Parathyroid adenoma (tissue), 2 donors: ENCODE measurements around the gene UFSP2.

Source experiments
- H2AFZ ChIP-seq: fragments of 300-600 bp; sonication (generic); one replicate; pipeline ENCODE4 v1.7.0; 2017; ENCODE audit warnings: antibody characterized with exemption, mild to moderate bottlenecking
- H3K27ac ChIP-seq: fragments of 300-600 bp; sonication (generic); one replicate; pipeline ENCODE4 v1.7.0; 2017
- H3K27me3 ChIP-seq: fragments of 300-600 bp; sonication (generic); one replicate; pipeline ENCODE4 v1.7.0; 2017; ENCODE audit warnings: low read length; ENCODE audit not compliant: control insufficient read depth, insufficient read depth
- H3K36me3 ChIP-seq: fragments of 300-600 bp; sonication (generic); one replicate; pipeline ENCODE4 v1.7.0; 2017; ENCODE audit warnings: low read length; ENCODE audit not compliant: control insufficient read depth, insufficient read depth
- H3K4me1 ChIP-seq: fragments of 300-600 bp; sonication (generic); one replicate; pipeline ENCODE4 v1.7.0; 2017; ENCODE audit warnings: control low read depth
- H3K4me2 ChIP-seq: fragments of 300-600 bp; sonication (generic); one replicate; pipeline ENCODE4 v1.7.0; 2017; ENCODE audit warnings: low read length
- H3K4me3 ChIP-seq: fragments of 300-600 bp; sonication (generic); one replicate; pipeline ENCODE4 v1.7.0; 2017; ENCODE audit warnings: low read depth, low read length
- H3K79me2 ChIP-seq: fragments of 300-600 bp; sonication (generic); one replicate; pipeline ENCODE4 v1.7.0; 2017; ENCODE audit warnings: control low read depth
- H3K9ac ChIP-seq: fragments of 300-600 bp; sonication (generic); one replicate; pipeline ENCODE4 v1.7.0; 2017; ENCODE audit warnings: mild to moderate bottlenecking
- H3K9me3 ChIP-seq: fragments of 300-600 bp; sonication (generic); one replicate; pipeline ENCODE4 v1.7.0; 2017; ENCODE audit warnings: low read length; ENCODE audit not compliant: control insufficient read depth
- TF ChIP-seq, protein P1 (sequence below): fragments of 300-600 bp; sonication (generic); IDR thresholded peaks from one replicate; pipeline ENCODE4 v1.7.0; 2017; ENCODE audit warnings: antibody characterized with exemption, mild to moderate bottlenecking
- donor health status: primary hyperparathyroidism.

The UFSP2 gene

DNA sequence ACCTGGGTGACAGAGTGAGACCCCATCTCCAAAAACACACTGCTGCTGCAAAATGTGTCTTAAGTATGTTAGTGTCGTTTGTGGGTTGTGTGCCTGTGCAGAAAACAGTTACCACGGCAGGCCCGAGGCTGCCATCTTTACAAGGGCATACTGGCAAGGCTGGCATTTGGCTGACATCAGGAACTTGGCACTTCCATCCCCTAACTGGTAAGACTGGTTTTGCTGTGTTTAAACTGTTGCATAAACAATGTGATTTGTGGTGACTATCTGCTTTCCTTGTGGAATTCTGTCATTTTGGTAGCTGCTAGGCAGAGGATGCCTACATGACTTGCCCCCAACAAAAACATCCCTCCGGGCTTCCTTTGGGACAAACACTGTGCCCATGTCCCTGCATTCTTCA, 42.3 kb downstream of the UFSP2 start:
- Histone ChIP-seq H3K36me3 (no peaks in the 10 kb centered on the region), H3K9ac (no peak overlapping the region), H2AFZ (no peak overlapping the region), H3K27me3 (no peaks in the 10 kb centered on the region), H3K79me2 (no peaks in the 10 kb centered on the region), H3K27ac (no peak overlapping the region), H3K9me3 (no peaks in the 10 kb centered on the region), H3K4me1 (no peaks in the 10 kb centered on the region), H3K4me2 (no peak overlapping the region), H3K4me3 (no peak overlapping the region)
- TF ChIP-seq, protein P1, sequence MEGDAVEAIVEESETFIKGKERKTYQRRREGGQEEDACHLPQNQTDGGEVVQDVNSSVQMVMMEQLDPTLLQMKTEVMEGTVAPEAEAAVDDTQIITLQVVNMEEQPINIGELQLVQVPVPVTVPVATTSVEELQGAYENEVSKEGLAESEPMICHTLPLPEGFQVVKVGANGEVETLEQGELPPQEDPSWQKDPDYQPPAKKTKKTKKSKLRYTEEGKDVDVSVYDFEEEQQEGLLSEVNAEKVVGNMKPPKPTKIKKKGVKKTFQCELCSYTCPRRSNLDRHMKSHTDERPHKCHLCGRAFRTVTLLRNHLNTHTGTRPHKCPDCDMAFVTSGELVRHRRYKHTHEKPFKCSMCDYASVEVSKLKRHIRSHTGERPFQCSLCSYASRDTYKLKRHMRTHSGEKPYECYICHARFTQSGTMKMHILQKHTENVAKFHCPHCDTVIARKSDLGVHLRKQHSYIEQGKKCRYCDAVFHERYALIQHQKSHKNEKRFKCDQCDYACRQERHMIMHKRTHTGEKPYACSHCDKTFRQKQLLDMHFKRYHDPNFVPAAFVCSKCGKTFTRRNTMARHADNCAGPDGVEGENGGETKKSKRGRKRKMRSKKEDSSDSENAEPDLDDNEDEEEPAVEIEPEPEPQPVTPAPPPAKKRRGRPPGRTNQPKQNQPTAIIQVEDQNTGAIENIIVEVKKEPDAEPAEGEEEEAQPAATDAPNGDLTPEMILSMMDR, result no peak

DNA sequence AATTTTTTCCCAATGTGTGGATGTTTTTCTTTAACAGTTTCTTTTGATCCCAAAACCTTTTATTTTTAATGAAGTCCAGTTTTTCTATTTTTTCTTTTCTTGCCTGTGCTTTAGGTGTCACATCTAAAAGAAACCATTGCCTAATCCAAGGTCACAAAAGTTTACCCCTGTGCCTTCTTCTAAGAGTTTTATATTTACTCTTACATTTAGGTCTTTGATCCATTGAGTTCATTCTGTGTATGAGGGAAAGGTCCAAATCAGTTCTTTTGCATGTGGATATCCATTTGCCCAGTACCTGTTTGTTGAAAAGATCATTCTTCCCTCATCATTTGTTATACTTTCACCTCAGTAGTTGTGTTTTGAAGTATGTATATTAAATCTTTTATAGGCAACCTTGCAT, 43.0 kb downstream of the UFSP2 start:
- no peak overlapping the region for H3K4me3 ChIP-seq
- H3K4me1 ChIP-seq, result no peaks in the 10 kb centered on the region
- no peak overlapping the region for H3K4me2 ChIP-seq
- H3K9me3 ChIP-seq, result no peaks in the 10 kb centered on the region
- H3K36me3 ChIP-seq, result no peaks in the 10 kb centered on the region
- no peak overlapping the region for H2AFZ ChIP-seq
- H3K9ac ChIP-seq, result no peak overlapping the region
- no peak overlapping the region for H3K27ac ChIP-seq
- no peaks in the 10 kb centered on the region for H3K27me3 ChIP-seq
- no peaks in the 10 kb centered on the region for H3K79me2 ChIP-seq
- TF ChIP-seq, protein P1, result no peak

DNA sequence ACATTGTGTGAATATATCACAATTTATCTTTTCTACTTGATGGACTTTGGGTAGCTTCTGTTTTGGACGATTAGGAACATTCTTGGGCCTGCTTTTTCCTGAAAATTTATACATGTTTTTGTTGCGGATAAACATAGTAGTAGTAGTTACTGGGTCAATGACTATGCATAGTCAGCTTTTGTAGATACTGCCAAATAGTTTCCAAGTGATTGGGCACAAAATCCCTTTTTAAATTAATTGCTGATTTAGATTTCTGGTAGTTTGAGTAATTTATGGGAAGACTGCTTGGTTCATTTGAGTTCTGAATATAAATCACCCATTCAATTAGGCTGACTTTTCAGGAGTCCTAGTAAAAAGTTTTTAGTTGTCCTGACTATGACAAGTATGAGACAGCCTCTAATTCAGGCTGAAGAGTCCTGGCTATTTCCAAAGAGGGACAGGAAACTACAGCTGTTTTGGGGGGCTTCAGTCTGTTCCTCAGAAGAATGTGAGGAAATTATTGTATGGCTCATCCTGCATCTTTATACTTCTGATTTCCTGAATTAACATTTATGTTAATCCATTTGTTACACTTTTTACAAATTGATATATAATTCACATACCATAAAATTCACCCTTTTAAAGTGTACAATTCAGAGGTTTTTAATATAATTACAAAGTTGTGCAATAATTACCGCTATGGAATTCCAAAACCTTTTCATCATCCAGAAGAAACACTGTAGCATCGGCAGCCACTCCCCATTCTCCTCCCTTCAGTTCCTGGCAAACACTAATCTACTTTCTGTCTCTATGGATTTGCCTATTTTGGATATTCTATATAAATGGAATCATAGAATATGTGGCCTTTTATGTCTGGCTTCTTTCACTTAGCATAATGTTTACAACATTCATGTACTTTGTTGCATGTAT, 44.2 kb downstream of the UFSP2 start:
- Histone ChIP-seq H3K27ac (no peak overlapping the region), H3K9ac (no peak overlapping the region), H3K9me3 (no peaks in the 10 kb centered on the region), H3K4me2 (no peak overlapping the region), H2AFZ (no peak overlapping the region), H3K4me3 (no peak overlapping the region), H3K4me1 (no peaks in the 10 kb centered on the region), H3K27me3 (no peaks in the 10 kb centered on the region), H3K36me3 (no peaks in the 10 kb centered on the region), H3K79me2 (no peaks in the 10 kb centered on the region)
- TF ChIP-seq, protein P1, result no peak

DNA sequence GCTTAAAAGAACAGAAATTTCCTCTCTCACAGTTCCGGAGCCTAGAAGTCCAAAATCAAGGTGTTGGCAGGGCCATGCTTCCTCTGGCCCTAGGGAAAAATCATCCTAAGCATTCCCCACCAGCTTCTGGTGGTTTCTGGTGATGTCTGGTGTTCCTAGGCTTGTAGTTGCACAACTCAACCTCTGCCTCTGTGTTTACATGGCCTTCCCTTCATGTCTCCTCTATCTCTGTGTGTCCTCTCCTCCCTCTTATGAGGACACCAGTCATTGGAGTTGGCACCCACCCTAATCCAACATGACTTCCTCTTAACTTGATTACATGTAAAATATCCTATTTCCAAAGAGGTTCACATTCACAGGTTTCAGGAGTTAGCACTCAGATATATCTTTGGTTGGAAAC, 45.4 kb downstream of the UFSP2 start:
- no peak overlapping the region for H3K9ac ChIP-seq
- H3K4me2 ChIP-seq, result no peak overlapping the region
- no peaks in the 10 kb centered on the region for H3K4me1 ChIP-seq
- no peak overlapping the region for H2AFZ ChIP-seq
- no peaks in the 10 kb centered on the region for H3K36me3 ChIP-seq
- no peak overlapping the region for H3K4me3 ChIP-seq
- H3K27ac ChIP-seq, result no peak overlapping the region
- no peaks in the 10 kb centered on the region for H3K9me3 ChIP-seq
- H3K79me2 ChIP-seq, result no peaks in the 10 kb centered on the region
- TF ChIP-seq, protein P1, result no peak
- H3K27me3 ChIP-seq, result no peaks in the 10 kb centered on the region
